GM19023 (cell line): ENCODE measurements around the gene ANO3.
"Not testable (repeated sequence)": the region's sequence is repeated elsewhere in the genome, so short reads cannot be mapped to it uniquely, and the experiment has no call there.

Experiments used
- ATAC-seq: cut with Tn5 transposase; IDR thresholded peaks from one replicate; pipeline ENCODE4 v1.9.1; 2021; ENCODE audit warnings: mild to moderate bottlenecking, moderate library complexity; ENCODE audit not compliant: unreplicated experiment

ANO3 gene

GRCh38 chr11:26571861-26572654, 240.1 kb downstream of the ANO3 start, which contains the start of gene MUC15:
Gene MUC15, minus strand, starts transcription at chr11:26572263. Its CDS starts 5,169 bp downstream, at chr11:26567094.
- no peak for ATAC-seq

GRCh38 chr11:26572770-26573402, 241.0 kb downstream of the ANO3 start:
- ATAC-seq = no peak

DNA sequence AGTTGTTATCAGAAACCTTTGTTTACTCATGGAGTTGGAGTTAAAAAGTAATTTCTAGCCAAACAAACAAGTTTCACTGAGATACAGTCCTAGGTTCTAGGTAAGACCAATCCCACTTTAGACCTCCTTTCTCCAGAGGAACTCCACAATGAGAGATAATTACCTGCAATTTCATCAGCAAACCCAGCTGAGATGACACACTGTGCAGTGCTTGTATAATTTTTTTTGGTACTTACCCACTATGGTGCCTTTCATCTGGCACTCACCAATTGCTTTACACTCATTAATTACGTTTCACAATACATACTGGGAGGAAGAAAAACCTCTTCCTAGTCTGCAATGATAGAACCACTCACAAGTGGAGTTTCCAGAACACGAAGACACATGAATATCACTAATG, 242.0 kb downstream of the ANO3 start:
- ATAC-seq = no peak

DNA sequence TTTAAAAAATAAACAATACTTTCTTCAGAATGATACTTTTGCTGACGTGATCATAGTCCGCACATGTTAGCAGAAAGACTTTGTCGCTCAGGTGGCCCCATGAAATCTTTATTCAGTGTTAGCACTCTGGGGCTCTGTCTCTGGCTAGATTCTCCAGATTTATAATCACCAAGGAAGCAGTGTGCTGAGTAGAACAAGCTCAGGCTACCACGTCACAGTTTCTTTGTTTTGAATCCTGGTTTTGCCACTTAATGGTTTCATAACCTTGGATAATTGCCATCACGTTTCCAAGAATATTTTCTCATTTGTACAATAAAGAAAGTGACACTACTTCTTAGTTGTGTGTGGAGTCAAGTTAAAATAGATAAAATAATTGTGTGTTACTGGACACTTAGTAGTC, 244.0 kb downstream of the ANO3 start:
- ATAC-seq = no peak

- ATAC-seq = no peak
Observed at GRCh38 chr11:26578998-26579661, 247.2 kb downstream of the ANO3 start.

- no peak for ATAC-seq
Observed at GRCh38 chr11:26579683-26580082, 247.8 kb downstream of the ANO3 start.

DNA sequence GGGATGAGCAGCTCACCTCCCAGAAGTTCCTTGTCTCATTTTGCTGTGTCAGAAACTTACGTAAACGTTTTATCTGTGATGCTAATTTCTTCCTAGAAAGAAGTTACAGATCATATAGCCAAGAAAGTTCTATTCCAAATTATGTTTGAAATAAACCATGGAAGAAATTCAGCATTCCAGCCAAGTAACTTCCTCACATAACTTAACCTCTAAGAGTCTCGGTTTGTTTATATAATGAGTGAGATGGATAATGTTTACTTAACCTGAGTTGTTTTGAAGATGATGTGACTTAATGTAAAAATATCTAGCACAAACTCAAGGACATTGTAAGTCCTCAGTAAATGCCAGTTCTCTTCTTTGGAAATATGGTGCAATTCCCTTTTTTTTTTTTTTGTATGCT, 249.0 kb downstream of the ANO3 start:
- no peak for ATAC-seq

DNA sequence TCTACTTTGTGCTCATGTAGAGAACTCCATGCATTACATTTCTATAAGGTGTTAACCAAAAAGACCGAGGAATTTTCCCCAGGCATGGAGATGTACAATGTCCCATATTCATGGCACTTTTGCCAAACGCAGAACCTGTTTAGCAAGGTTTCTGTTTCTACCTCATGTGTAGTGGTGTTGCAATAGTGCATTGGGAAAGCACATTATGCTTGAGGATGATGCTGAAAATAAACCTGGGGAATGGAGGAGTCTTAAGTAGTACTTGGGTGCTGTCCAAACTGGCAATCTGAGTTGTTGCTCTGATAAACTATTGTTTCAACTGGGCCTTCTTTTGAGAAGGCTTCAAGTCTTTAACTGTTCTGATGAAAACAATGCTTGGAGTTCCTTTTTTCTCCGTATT, 251.6 kb downstream of the ANO3 start:
- ATAC-seq = no peak

GRCh38 chr11:26584818-26585217, 252.9 kb downstream of the ANO3 start:
- ATAC-seq = no peak

DNA sequence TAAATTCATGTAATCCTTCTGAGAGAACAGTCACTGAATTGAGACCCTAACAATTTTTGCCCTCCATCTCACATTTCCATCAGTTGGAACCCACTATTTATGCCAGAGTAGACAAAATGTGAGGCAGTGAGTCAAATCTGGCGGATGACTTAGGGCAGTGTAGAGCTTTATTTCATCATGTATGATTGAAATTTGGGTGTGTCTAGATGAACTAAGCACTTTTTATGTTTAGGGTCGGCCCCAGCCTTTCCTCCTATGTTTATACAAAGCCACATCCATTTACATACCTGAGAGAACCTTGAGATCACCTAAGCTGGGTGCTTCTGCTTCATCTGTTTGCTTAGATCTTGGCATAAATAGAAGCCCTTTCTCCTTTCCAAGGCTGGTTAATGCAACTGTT, 255.1 kb downstream of the ANO3 start:
- no peak for ATAC-seq

DNA sequence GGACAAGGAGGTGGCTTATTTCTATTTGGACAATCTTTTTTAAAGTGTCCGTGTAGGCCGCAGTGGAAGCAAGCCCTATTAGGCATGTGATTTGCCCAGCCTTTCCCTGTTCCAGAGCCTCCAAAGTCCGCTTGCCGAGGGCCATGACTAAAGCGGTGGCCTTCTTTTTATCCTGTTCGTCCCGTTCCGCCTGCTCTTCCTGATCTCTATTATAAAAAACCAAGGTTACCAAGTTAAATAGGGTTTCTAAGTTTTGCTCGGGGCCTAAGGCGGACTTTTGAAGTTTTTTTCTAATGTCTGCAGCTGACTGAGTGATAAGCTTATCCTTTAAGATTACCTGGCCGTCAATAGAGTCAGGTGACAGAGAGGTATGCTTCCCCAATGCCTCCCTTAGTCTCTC, 261.8 kb downstream of the ANO3 start:
- no peak for ATAC-seq

DNA sequence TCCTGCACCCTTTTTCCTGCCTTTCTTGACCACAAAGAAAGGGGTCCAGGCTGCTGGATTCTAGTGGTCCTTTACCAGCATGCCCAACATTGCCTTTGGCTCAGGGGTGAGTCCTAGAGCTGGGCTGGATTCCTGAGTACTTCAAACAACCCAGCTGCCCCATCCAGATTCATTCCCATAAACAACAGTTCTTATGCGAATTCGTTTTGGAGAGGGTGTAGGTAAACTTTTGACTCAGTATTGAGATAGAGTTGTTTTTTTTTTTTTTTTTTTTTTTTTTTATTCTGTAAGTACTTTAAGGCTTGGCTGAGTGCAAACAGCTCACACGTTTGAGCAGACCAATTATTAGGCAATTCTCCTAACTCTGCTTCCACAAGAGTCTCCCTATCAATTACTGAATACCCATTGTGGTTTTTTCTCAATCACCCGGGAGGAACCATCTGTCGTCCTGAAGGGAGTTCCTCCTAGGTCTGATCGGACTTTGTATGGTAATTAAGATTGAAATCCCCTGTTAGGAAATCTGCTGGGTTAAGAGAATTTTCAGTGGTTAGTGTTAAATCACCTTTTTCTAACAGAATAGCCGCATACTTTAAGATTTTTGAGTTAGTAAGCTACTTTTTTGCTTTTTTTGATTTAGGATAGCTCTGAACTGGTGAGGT, 263.4 kb downstream of the ANO3 start:
- not testable (repeated sequence) for ATAC-seq

GRCh38 chr11:26597049-26597689, 265.2 kb downstream of the ANO3 start:
- not testable (repeated sequence) for ATAC-seq

GRCh38 chr11:26597899-26598298, 266.0 kb downstream of the ANO3 start:
- ATAC-seq = no peak

DNA sequence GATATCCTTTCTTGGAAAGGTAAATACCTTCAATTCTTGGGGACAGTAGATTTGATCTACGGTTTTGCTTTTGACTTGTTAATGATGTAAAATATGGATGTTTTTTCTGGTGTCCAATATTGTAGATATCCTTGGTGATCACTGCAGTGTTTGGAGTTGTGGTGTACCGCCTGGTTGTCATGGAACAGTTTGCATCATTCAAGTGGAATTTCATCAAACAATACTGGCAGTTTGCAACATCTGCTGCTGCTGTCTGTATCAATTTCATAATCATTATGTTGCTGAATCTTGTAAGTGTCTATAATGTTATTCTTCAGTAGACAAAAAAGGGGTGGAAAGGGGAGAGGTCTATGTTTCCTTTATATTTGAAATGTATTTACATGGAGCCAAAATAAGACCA, 267.5 kb downstream of the ANO3 start:
- no peak for ATAC-seq

- ATAC-seq = no peak
Observed at GRCh38 chr11:26599876-26600434, 268.0 kb downstream of the ANO3 start.

DNA sequence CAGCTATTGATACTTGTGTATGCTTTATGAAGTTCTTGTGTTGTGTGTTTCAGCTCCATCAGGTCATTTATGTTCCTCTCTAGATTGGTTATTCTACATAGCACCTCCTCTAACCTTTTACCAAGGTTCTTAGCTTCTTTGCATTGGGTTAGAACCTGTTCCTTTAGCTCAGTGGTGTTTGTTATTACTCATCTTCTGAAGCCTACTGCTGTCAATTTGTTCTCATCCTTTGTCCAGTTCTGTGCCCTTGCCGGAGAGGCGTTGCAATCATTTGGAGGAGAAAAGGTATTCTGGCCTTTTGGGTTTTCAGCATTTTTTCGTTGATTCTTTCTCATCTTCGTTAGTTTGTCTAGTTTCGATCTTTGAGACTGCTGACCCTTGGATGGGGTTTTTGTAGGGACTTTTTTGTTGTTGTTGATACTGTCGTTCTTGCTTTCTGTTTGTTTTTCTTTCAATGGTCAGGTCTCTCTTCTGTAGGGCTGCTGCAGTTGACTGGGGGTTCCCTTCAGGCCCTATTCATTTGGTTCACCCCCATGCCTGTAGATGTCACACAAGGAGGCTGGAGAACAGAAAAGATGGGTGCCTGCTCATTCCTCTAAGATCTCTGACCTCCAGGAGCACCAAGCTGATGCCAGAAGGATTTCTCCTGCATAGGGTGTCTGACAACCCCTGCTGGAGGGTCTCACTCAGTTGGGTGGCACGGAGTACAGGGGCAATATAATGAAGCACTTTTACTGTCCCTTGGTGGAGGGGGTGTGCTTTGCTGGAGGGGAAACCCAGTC, 276.0 kb downstream of the ANO3 start:
- ATAC-seq = peak; percentile 79

GRCh38 chr11:26608507-26609146, 276.7 kb downstream of the ANO3 start:
- ATAC-seq = peak; percentile 45

DNA sequence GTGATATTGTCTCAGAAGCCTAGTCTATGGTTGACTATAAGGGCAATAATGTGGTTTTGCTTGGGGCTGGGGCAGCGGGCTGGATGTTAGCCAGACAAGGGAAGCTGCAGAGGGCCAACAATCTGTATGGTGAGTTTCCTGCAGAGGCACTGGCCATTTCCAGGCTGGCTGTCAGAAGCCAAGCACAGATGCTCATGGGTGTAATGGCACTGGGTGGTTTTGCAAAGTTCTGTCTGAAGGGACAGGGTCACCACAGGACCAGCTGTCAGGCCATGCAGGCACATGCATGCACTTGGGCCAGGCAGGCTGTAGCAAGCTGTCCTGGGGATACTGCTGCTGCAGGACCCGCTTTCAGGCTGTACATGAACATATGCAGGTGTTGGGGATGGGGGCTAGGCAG, 281.8 kb downstream of the ANO3 start:
- ATAC-seq = no peak
